Astrocyte (in vitro differentiated cells and primary cell): ENCODE data around the gene CCDC40. TPM values are rescaled to one million over a fixed set of nuclear protein-coding genes. Genes with fewer than 3 reads are reported as not detected.

Source experiments
- DNase-seq: peaks from one replicate; pipeline ENCODE4 v3.0.0-alpha.2; 2010; ENCODE audit warnings: low read depth
- FAIRE-seq: peaks from 2 replicates; lab custom pipeline; 2011; peaks lifted over from hg19 to GRCh38; lab: Jason Lieb, UNC
- H2AFZ ChIP-seq: 2 replicates; pipeline ENCODE4 v1.6.0; 2012; ENCODE audit warnings: low read depth, low read length, inconsistent platforms
- H3K27ac ChIP-seq: 2 replicates; pipeline ENCODE4 v1.5.1; 2011; ENCODE audit warnings: low read depth, low read length, inconsistent platforms
- H3K27me3 ChIP-seq: 2 replicates; pipeline ENCODE4 v1.6.0; 2011; ENCODE audit warnings: low read length, inconsistent platforms; ENCODE audit not compliant: insufficient read depth
- H3K36me3 ChIP-seq: 2 replicates; pipeline ENCODE4 v1.5.1; 2011; ENCODE audit warnings: low read length, inconsistent platforms; ENCODE audit not compliant: insufficient read depth
- H3K4me1 ChIP-seq: 2 replicates; pipeline ENCODE4 v1.5.1; 2011; ENCODE audit warnings: low read length, inconsistent platforms; ENCODE audit not compliant: insufficient read depth
- H3K4me2 ChIP-seq: 2 replicates; pipeline ENCODE4 v1.6.0; 2012; ENCODE audit warnings: low read length, inconsistent platforms
- H3K4me3 ChIP-seq: 2 replicates; pipeline ENCODE4 v1.5.1; 2011; ENCODE audit warnings: low read depth, mild to moderate bottlenecking, low read length, inconsistent platforms; ENCODE audit not compliant: insufficient read depth
- H3K79me2 ChIP-seq: 2 replicates; pipeline ENCODE4 v1.6.0; 2012; ENCODE audit warnings: mild to moderate bottlenecking, low read length, inconsistent platforms; ENCODE audit not compliant: insufficient read depth
- H3K9ac ChIP-seq: 2 replicates; pipeline ENCODE4 v1.6.0; 2012; ENCODE audit warnings: mild to moderate bottlenecking, low read length, inconsistent platforms
- H3K9me3 ChIP-seq: 2 replicates; pipeline ENCODE4 v1.5.1; 2012; ENCODE audit warnings: low read depth, mild to moderate bottlenecking, low read length, inconsistent platforms; ENCODE audit not compliant: insufficient read depth
- H4K20me1 ChIP-seq: 2 replicates; pipeline ENCODE4 v1.6.0; 2012; ENCODE audit warnings: low read length, inconsistent platforms; ENCODE audit not compliant: insufficient read depth
- H3K27ac Mint-ChIP-seq: one replicate; pipeline ENCODE4 v1.8.0; 2021; ENCODE audit warnings: mild to moderate bottlenecking, mixed read lengths; ENCODE audit not compliant: unreplicated experiment
- H3K27me3 Mint-ChIP-seq: one replicate; pipeline ENCODE4 v1.8.0; 2021; ENCODE audit warnings: low read depth, mixed read lengths; ENCODE audit not compliant: unreplicated experiment
- H3K36me3 Mint-ChIP-seq: one replicate; pipeline ENCODE4 v1.8.0; 2021; ENCODE audit warnings: low read depth, mixed read lengths; ENCODE audit not compliant: unreplicated experiment
- H3K4me1 Mint-ChIP-seq: one replicate; pipeline ENCODE4 v1.8.0; 2021; ENCODE audit warnings: low read depth, mixed read lengths; ENCODE audit not compliant: unreplicated experiment
- H3K4me3 Mint-ChIP-seq: one replicate; pipeline ENCODE4 v1.8.0; 2021; ENCODE audit warnings: mild to moderate bottlenecking, moderate library complexity, mixed read lengths; ENCODE audit not compliant: unreplicated experiment
- H3K9me3 Mint-ChIP-seq: one replicate; pipeline ENCODE4 v1.8.0; 2021; ENCODE audit warnings: mild to moderate bottlenecking, mixed read lengths; ENCODE audit not compliant: unreplicated experiment
- EZH2 ChIP-seq: IDR thresholded peaks from 2 replicates; pipeline ENCODE4 v1.6.1; 2012; ENCODE audit warnings: mild to moderate bottlenecking, low read length, inconsistent platforms; ENCODE audit not compliant: insufficient read depth
- total RNA-seq: library from RNA; stranded (reverse); gene quantifications from 2 replicates; pipeline ENCODE4 v1.2.1, GENCODE V29; 2021
- TF ChIP-seq, protein P1 (sequence below): IDR thresholded peaks from 2 replicates; pipeline ENCODE4 v1.5.1; 2011; ENCODE audit warnings: low read depth, mild to moderate bottlenecking, inconsistent platforms, low read length, moderate library complexity; ENCODE audit not compliant: insufficient read depth

CCDC40 gene
- total RNA-seq, 1 donor from 2014 or later: 7.0 TPM

- Mint-ChIP-seq H3K9me3 (peaks cover 7% of the 10 kb centered on the region), H3K4me3 (no peak overlapping the region), H3K27me3 (no peaks in the 10 kb centered on the region), H3K27ac (no peak overlapping the region), H3K36me3 (peaks cover 31% of the 10 kb centered on the region), H3K4me1 (peaks cover 6% of the 10 kb centered on the region)
- no peaks in the 10 kb centered on the region for H3K27me3 ChIP-seq
- no peaks in the 10 kb centered on the region for H3K36me3 ChIP-seq
- H3K9me3 ChIP-seq: no peaks in the 10 kb centered on the region
- no peak overlapping the region for H3K4me2 ChIP-seq
- DNase-seq (no peak), FAIRE-seq (no peak)
- no peak overlapping the region for H2AFZ ChIP-seq
- no peak overlapping the region for H3K27ac ChIP-seq
- no peaks in the 10 kb centered on the region for H3K4me1 ChIP-seq
- no peaks in the 10 kb centered on the region for H4K20me1 ChIP-seq
- H3K79me2 ChIP-seq: no peaks in the 10 kb centered on the region
- no peak overlapping the region for H3K4me3 ChIP-seq
- no peak overlapping the region for H3K9ac ChIP-seq
- TF ChIP-seq, protein P1, sequence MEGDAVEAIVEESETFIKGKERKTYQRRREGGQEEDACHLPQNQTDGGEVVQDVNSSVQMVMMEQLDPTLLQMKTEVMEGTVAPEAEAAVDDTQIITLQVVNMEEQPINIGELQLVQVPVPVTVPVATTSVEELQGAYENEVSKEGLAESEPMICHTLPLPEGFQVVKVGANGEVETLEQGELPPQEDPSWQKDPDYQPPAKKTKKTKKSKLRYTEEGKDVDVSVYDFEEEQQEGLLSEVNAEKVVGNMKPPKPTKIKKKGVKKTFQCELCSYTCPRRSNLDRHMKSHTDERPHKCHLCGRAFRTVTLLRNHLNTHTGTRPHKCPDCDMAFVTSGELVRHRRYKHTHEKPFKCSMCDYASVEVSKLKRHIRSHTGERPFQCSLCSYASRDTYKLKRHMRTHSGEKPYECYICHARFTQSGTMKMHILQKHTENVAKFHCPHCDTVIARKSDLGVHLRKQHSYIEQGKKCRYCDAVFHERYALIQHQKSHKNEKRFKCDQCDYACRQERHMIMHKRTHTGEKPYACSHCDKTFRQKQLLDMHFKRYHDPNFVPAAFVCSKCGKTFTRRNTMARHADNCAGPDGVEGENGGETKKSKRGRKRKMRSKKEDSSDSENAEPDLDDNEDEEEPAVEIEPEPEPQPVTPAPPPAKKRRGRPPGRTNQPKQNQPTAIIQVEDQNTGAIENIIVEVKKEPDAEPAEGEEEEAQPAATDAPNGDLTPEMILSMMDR: no peak
- TF ChIP-seq EZH2: no peak
Measured at GRCh38 chr17:80112471-80113032, 76.1 kb downstream of the CCDC40 start.

DNA sequence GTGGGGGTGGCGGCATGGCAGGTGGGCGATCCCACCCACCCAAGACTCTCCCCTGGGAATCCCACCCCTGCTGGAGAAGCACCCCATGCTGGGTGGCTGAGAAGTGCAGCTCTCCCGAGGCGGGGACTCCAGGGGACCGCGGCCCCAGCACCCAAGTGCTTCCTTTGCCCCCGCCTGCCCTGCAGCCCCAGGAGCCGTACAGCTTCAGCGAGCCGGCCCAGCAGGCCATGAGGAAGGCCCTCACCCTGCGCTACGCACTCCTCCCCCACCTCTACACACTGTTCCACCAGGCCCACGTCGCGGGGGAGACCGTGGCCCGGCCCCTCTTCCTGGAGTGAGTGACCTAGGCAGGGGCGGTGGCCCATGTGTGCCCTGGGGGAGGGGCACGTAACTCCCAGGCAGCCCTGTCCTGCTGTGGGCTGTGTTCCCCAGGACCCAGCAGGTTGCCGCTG is 76.6 kb downstream of the CCDC40 start:
- TF ChIP-seq EZH2: no peak
- TF ChIP-seq, protein P1: no peak
- Mint-ChIP-seq H3K27me3 (no peaks in the 10 kb centered on the region), H3K36me3 (peaks cover 31% of the 10 kb centered on the region), H3K4me3 (no peak overlapping the region), H3K27ac (no peak overlapping the region), H3K4me1 (peaks cover 6% of the 10 kb centered on the region), H3K9me3 (peaks cover 7% of the 10 kb centered on the region)
- Histone ChIP-seq H3K36me3 (no peaks in the 10 kb centered on the region), H3K9me3 (no peaks in the 10 kb centered on the region), H3K4me2 (no peak overlapping the region), H2AFZ (no peak overlapping the region), H3K27ac (no peak overlapping the region), H3K4me1 (no peaks in the 10 kb centered on the region), H4K20me1 (no peaks in the 10 kb centered on the region), H3K9ac (no peak overlapping the region), H3K27me3 (no peaks in the 10 kb centered on the region), H3K79me2 (no peaks in the 10 kb centered on the region), H3K4me3 (no peak overlapping the region)
- DNase-seq (no peak), FAIRE-seq (no peak)

GRCh38 chr17:80114758-80115157 is 78.3 kb downstream of the CCDC40 start:
- H2AFZ ChIP-seq: no peak overlapping the region
- H3K4me1 Mint-ChIP-seq: peaks cover 6% of the 10 kb centered on the region
- no peak overlapping the region for H3K4me3 ChIP-seq

More at GRCh38 chr17:80114758-80115157, 78.3 kb downstream of the CCDC40 start:
- Mint-ChIP-seq H3K36me3 (peaks cover 29% of the 10 kb centered on the region), H3K27me3 (no peaks in the 10 kb centered on the region), H3K9me3 (peaks cover 7% of the 10 kb centered on the region), H3K4me3 (no peak overlapping the region), H3K27ac (no peak overlapping the region)
- no peaks in the 10 kb centered on the region for H3K36me3 ChIP-seq
- H3K4me2 ChIP-seq: no peak overlapping the region
- H3K27me3 ChIP-seq: no peaks in the 10 kb centered on the region
- TF ChIP-seq, protein P1: no peak
- TF ChIP-seq EZH2: no peak
- DNase-seq (no peak), FAIRE-seq (no peak)
- no peaks in the 10 kb centered on the region for H4K20me1 ChIP-seq
- H3K4me1 ChIP-seq: no peaks in the 10 kb centered on the region
- no peak overlapping the region for H3K9ac ChIP-seq
- H3K79me2 ChIP-seq: no peaks in the 10 kb centered on the region
- no peaks in the 10 kb centered on the region for H3K9me3 ChIP-seq
- H3K27ac ChIP-seq: no peak overlapping the region
